Rectal smooth muscle tissue (tissue), 1 donor: ENCODE results near the gene BRPF1.

ENCODE experiments used
- H3K27ac ChIP-seq: one replicate; pipeline ENCODE4 v1.7.0; 2013; ENCODE audit warnings: low read depth, low read length, inconsistent platforms
- H3K27me3 ChIP-seq: one replicate; pipeline ENCODE4 v1.7.0; 2013; ENCODE audit warnings: low read length; ENCODE audit not compliant: control insufficient read depth, insufficient read depth
- H3K36me3 ChIP-seq: one replicate; pipeline ENCODE4 v1.7.0; 2013; ENCODE audit warnings: low read length; ENCODE audit not compliant: control insufficient read depth, insufficient read depth
- H3K4me1 ChIP-seq: one replicate; pipeline ENCODE4 v1.7.0; 2013; ENCODE audit warnings: low read length; ENCODE audit not compliant: control insufficient read depth, insufficient read depth
- H3K4me3 ChIP-seq: one replicate; pipeline ENCODE4 v1.7.0; 2013; ENCODE audit warnings: low read length
- H3K9ac ChIP-seq: one replicate; pipeline ENCODE4 v1.7.0; 2013; ENCODE audit warnings: low read length

BRPF1 gene

DNA sequence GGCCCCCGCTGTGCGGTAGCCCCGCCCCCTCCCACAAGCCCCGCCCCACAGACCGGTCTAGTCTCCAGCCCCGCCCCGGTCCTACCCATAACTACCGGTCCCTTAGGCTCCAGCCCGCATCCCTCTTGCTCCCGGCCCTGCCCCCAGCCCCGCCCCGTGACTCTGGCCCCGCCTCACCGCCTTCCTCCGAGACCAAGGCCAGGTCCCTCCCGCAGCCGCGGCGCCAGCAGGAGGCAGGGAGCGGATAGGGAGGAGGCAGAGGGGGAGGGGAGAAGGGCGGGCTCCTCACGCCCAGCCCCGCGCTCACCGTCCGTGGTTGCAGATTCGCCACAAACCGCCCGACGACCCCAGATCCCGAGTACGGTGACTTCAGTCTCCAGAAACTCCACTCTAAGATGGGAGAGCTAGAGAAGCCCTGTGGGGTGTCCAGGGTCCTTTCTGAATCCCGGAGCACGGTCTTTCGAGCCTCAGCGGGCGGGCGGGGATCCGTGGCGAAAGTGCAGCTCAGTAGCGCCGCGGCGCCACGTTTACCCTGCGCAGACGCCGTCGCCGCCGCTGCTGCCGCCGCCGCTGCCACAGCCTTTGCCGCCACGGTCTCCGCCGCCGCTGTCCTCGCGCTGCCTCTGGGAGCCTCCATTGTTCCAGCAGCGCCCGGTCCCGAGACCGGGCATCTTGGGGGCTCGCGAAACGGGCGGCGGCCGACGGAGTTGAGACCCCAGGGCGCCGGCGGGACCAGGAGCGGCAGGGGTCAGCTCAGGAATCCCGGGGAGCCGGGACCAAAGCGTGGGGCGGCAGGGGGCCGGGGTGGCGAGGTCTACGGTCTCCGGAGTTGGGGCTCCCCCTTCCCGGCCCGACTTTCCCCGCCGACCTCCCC lies at the start of gene BRPF1:
BRPF1 (plus strand) TSS at position 530 of the 874 bp plus-strand sequence. CDS start 2,406 bp downstream, outside the sequence.
- H3K36me3 ChIP-seq, result peaks cover 2% of the 10 kb centered on the region
- peak within 1 kb of the TSS; percentile 91 for H3K4me3 ChIP-seq
- peak within 1 kb of the TSS; percentile 98 for H3K27ac ChIP-seq
- H3K4me1 ChIP-seq, result peaks cover 12% of the 10 kb centered on the region
- H3K27me3 ChIP-seq, result no peaks in the 10 kb centered on the region
- H3K9ac ChIP-seq, result peak within 1 kb of the TSS; percentile 84

DNA sequence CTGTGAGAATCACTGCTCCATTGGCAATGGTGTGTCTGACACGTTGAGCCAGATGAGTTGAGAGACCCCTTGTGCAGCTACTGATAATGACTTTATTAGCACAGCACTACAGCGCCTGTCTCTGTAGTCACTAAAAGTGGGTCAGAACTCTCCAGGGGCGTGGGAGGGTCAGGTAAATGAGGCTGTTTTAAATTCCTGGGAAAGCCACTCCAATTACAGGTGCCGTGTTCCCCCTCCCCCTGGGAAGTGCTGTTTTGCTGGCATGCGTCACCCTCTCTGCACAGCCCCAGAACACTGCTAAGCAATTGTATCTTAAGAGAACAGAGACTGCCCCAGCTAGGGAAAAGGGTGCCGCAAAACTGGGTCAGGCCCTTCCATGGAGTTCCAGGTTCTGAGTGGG lies 49.4 kb upstream of the BRPF1 start:
- H3K4me1 ChIP-seq, result no peaks in the 10 kb centered on the region
- peaks cover 75% of the 10 kb centered on the region for H3K36me3 ChIP-seq
- H3K27ac ChIP-seq, result no peak overlapping the region
- H3K4me3 ChIP-seq, result no peak overlapping the region
- H3K9ac ChIP-seq, result no peak overlapping the region
- no peaks in the 10 kb centered on the region for H3K27me3 ChIP-seq

DNA sequence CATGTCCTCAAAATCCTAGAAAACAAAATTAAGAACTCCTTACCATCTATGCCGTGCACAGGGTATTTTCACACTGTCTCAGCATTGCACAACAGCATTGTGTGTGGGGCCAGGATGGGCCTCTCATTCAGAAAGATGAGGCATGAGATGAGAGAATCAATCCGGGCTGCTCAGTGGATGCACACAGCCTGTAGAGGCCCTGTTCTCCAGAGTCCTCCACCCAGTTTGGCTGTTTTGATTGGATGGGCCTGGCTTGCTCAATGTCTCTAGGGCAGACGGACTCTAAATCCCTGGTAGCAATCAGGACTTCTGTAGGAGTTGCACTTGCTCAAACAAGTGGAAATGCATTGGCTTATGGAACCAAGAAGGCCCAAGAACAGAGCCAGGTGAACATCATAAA lies 48.1 kb upstream of the BRPF1 start:
- Histone ChIP-seq H3K4me1 (no peaks in the 10 kb centered on the region), H3K27ac (no peak overlapping the region), H3K27me3 (no peaks in the 10 kb centered on the region), H3K4me3 (no peak overlapping the region), H3K9ac (no peak overlapping the region), H3K36me3 (peaks cover 71% of the 10 kb centered on the region)

DNA sequence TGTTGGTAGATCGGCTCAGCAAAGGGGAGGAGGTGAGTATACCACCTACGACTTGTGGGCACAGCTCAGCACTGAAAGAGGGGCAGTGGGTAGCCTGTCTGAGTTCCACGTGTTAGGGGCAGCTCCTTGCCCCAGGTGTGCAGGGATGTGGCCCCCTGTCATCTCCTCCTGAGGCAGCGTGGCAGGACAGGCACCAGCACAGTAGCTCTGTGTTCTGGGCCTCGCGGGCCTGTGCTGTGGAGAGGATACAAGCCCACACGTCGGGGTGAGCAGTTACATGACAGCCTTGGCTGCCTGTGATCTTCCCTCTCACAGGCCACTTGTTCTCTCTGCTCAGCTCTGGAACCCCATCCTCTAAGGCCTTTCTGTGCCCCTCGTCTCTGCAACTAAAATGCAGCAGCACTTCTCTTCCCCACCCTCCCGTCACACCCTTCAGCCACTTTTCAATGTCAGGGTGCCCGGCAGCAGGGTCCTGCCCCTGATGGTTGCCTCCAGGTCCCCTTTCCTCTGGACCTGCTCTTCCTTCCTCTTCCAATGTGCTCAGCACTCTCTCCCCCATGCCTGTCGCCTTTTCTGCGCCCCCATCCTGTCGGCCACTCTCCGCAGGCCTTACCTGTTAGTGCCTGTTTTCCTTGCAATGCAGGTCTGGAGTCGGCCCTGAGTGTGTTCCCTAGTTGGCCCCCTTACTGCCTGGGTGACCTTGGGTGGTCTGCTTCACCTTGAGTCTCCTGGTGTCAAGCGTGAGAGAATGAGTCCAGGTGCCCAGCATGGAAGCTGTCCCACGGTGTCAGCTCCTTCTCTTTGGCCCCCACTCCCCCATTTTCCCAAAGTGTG lies 46.1 kb upstream of the BRPF1 start:
- H3K27me3 ChIP-seq, result no peaks in the 10 kb centered on the region
- H3K4me3 ChIP-seq, result no peak overlapping the region
- no peak overlapping the region for H3K27ac ChIP-seq
- peaks cover 61% of the 10 kb centered on the region for H3K36me3 ChIP-seq
- no peaks in the 10 kb centered on the region for H3K4me1 ChIP-seq
- no peak overlapping the region for H3K9ac ChIP-seq

DNA sequence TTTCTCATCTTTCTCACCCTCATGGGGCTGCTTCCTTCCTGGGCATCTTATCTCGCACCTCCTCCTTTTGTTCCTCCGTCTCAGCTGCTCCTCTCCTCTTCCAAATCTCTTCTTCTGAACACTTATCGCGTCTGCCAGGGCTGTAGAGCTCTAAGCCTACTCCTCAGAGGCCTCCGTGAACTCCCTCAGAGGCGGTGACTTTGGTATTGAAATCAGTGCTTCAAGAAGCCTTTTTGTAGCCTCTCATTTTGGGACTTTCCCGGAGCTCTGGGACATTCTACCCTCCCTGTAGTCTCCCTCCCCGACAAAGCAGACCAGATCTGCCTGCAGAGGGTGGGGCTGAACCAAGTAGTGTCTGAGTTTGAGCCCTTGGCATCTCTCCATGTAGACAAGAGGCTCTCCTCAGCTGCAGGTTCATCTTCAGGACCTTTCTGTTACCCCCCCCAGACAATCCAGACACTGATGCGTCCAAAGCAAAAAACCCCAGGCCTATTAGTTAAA lies 45.4 kb upstream of the BRPF1 start:
- no peaks in the 10 kb centered on the region for H3K4me1 ChIP-seq
- no peak overlapping the region for H3K27ac ChIP-seq
- H3K36me3 ChIP-seq, result peaks cover 63% of the 10 kb centered on the region
- no peak overlapping the region for H3K9ac ChIP-seq
- no peak overlapping the region for H3K4me3 ChIP-seq
- no peaks in the 10 kb centered on the region for H3K27me3 ChIP-seq

DNA sequence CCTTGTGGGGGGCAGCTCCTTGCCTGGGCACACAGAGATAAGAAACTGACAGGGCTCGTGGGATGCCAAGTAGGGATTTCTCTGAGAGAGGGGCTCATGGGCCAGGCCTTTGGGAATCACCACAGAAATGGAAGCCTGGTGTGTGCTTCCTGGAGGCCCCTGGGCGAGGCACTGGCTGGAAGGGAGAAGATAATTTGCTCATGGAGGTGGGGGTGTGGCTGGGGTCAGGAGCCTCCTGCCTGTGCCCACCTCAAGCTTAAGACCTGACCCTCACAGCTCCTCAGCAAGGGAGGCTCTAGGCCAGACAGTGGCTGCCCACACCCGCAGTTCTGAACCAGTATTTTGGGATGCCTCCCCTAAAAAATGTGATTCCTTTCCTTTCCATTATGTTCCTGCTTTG lies 44.8 kb upstream of the BRPF1 start:
- Histone ChIP-seq H3K4me1 (no peaks in the 10 kb centered on the region), H3K36me3 (peaks cover 63% of the 10 kb centered on the region), H3K27ac (no peak overlapping the region), H3K27me3 (no peaks in the 10 kb centered on the region), H3K9ac (no peak overlapping the region), H3K4me3 (no peak overlapping the region)

DNA sequence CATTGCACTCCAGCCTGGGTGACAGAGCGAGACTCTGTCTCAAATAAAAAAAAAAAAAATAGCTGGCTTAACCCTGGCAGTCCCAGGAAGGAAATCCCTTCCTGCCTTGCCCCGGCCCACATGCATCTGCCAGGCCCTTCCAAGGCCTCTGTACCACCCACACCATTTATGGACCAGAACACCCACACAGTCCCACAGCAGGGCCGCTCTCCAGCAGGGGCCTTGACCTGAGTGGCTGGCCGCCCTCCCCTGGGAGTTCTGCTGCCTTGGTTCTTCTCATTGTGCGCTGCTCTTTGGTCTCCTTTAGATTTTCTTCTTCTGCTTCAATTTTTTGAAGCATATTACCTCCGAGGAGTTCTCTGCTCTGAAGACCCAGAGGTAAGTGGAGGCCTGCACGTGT lies 44.0 kb upstream of the BRPF1 start:
- no peak overlapping the region for H3K4me3 ChIP-seq
- peaks cover 65% of the 10 kb centered on the region for H3K36me3 ChIP-seq
- no peaks in the 10 kb centered on the region for H3K4me1 ChIP-seq
- no peak overlapping the region for H3K9ac ChIP-seq
- no peaks in the 10 kb centered on the region for H3K27me3 ChIP-seq
- H3K27ac ChIP-seq, result no peak overlapping the region

- no peak overlapping the region for H3K9ac ChIP-seq
- H3K36me3 ChIP-seq, result peaks cover 63% of the 10 kb centered on the region
Observed at GRCh38 chr3:9688961-9689360, 42.6 kb upstream of the BRPF1 start.

GRCh38 chr3:9689757-9690156 lies 41.8 kb upstream of the BRPF1 start:
- no peak overlapping the region for H3K27ac ChIP-seq
- no peaks in the 10 kb centered on the region for H3K4me1 ChIP-seq
- no peaks in the 10 kb centered on the region for H3K27me3 ChIP-seq
- H3K4me3 ChIP-seq, result no peak overlapping the region
- H3K36me3 ChIP-seq, result peaks cover 59% of the 10 kb centered on the region
- no peak overlapping the region for H3K9ac ChIP-seq

More at GRCh38 chr3:9688961-9689360, 42.6 kb upstream of the BRPF1 start:
- H3K27ac ChIP-seq, result no peak overlapping the region
- H3K27me3 ChIP-seq, result no peaks in the 10 kb centered on the region
- H3K4me3 ChIP-seq, result no peak overlapping the region
- no peaks in the 10 kb centered on the region for H3K4me1 ChIP-seq

- peaks cover 49% of the 10 kb centered on the region for H3K36me3 ChIP-seq
- no peak overlapping the region for H3K4me3 ChIP-seq
- H3K27ac ChIP-seq, result no peak overlapping the region
- H3K4me1 ChIP-seq, result no peaks in the 10 kb centered on the region
- no peak overlapping the region for H3K9ac ChIP-seq
- H3K27me3 ChIP-seq, result no peaks in the 10 kb centered on the region
Observed at GRCh38 chr3:9690451-9691450, 40.8 kb upstream of the BRPF1 start.

- no peak overlapping the region for H3K27ac ChIP-seq
- no peaks in the 10 kb centered on the region for H3K4me1 ChIP-seq
- no peak overlapping the region for H3K4me3 ChIP-seq
- H3K36me3 ChIP-seq, result peaks cover 43% of the 10 kb centered on the region
- H3K9ac ChIP-seq, result no peak overlapping the region
- no peaks in the 10 kb centered on the region for H3K27me3 ChIP-seq
Observed at GRCh38 chr3:9691636-9692035, 39.9 kb upstream of the BRPF1 start.
